Small intestine (tissue), 7 donors: Measurements from ENCODE around the gene CAD. TPM values are rescaled to one million over a fixed set of nuclear protein-coding genes. Genes with fewer than 3 reads are reported as not detected.
A peak's percentile ranks its signal among the peaks of the same experiment; 100 is the strongest.
"Not testable (repeated sequence)": the region's sequence is repeated elsewhere in the genome, so short reads cannot be mapped to it uniquely, and the experiment has no call there.

ENCODE experiments used
- DNase-seq, 2 donors: peaks; one replicate each; pipeline versions ENCODE4 v3.0.0 to v3.0.0-alpha.2; 2013
- FAIRE-seq: peaks from 2 replicates; lab custom pipeline; 2012; peaks lifted over from hg19 to GRCh38; lab: Jason Lieb, UNC
- H3K27ac ChIP-seq, 3 donors: one replicate each; pipeline ENCODE4 v1.5.1; 2013; ENCODE audit warnings: low read length in 2 of 3, mild to moderate bottlenecking in 2 of 3, control low read depth in 1 of 3, inconsistent platforms in 1 of 3, low read depth in 1 of 3, moderate library complexity in 1 of 3
- H3K27me3 ChIP-seq, 3 donors: one replicate each; pipeline ENCODE4 v1.6.1; 2013; ENCODE audit warnings: low read length in 3 of 3, inconsistent platforms in 1 of 3; ENCODE audit not compliant: control insufficient read depth in 3 of 3, insufficient read depth in 3 of 3
- H3K36me3 ChIP-seq, 3 donors: one replicate each; pipeline ENCODE4 v1.6.1; 2013; ENCODE audit warnings: low read length in 3 of 3, inconsistent platforms in 1 of 3, low read depth in 1 of 3, mild to moderate bottlenecking in 1 of 3, moderate library complexity in 1 of 3; ENCODE audit not compliant: control insufficient read depth in 3 of 3, insufficient read depth in 2 of 3
- H3K4me1 ChIP-seq, 3 donors: one replicate each; pipeline ENCODE4 v1.6.1; 2013; ENCODE audit warnings: low read length in 2 of 3, inconsistent platforms in 1 of 3, low read depth in 1 of 3, mild to moderate bottlenecking in 1 of 3, moderate library complexity in 1 of 3; ENCODE audit not compliant: control insufficient read depth in 3 of 3, insufficient read depth in 2 of 3
- H3K4me3 ChIP-seq, 3 donors: one replicate each; pipeline ENCODE4 v1.5.1; 2013; ENCODE audit warnings: low read length in 3 of 3, control low read depth in 1 of 3, inconsistent platforms in 1 of 3, low read depth in 1 of 3, mild to moderate bottlenecking in 1 of 3, moderate library complexity in 1 of 3
- H3K9me3 ChIP-seq, 2 donors: one replicate each; pipeline ENCODE4 v1.6.1; 2013; ENCODE audit warnings: low read depth in 1 of 2, low read length in 1 of 2; ENCODE audit not compliant: control insufficient read depth in 2 of 2, insufficient read depth in 1 of 2
- WGBS, 3 donors: extraction: QIAGEN DNeasy Blood & Tissue Kit; methylation state at CpG; one replicate each; pipeline ENCODE4 v1.1.7; 2013; 5-methylcytosine and 5-hydroxymethylcytosine counted together
- polyA plus RNA-seq, 4 donors: library from polyadenylated mRNA; stranded (reverse) in 3 of 4; unstranded in 1 of 4; fragments of 200-250 nt in 3 of 4; fragments of 120-200 nt in 1 of 4; gene quantifications; one replicate each; pipeline versions ENCODE4 v1.2.1 to v1.2.3, GENCODE V29; 2013
- donor health status: healthy with polysubstance abuse.
- donor health status: control.
- donor health status: control.
- donor health status: Bipolar disorder and iron deficiency.
- donor health status: healthy.

Gene CAD
- polyA plus RNA-seq, 4 donors, result 8.6 to 31.6 (median 15.2) TPM

- WGBS, 3 donors, result 1 to 8% (median 3%) methylated on average over 5 to 40 of the region's 40 CpGs
- H3K36me3 ChIP-seq, result no peaks in the 10 kb centered on the region
- H3K27ac ChIP-seq, result no peak overlapping the region
- peaks cover 19 to 92% (median 32%) of the 10 kb centered on the region in 3 donors for H3K27me3 ChIP-seq
- no peak for FAIRE-seq
- peak overlapping the region in 1 of 3 donors; percentile 54 for H3K4me3 ChIP-seq
- H3K9me3 ChIP-seq, result no peaks in the 10 kb centered on the region
- peaks cover 2 to 12% (median 5%) of the 10 kb centered on the region in 3 donors for H3K4me1 ChIP-seq
- DNase-seq, result no peak
Measured at GRCh38 chr2:27261926-27262298, 44.7 kb downstream of the CAD start.

- FAIRE-seq (no peak), DNase-seq (peak; percentile 60 to 70)
- no peaks in the 10 kb centered on the region for H3K36me3 ChIP-seq
- no peak within 1 kb of the TSS for H3K27ac ChIP-seq
- WGBS, 3 donors, result 1% methylated on average over 68 to 96 of the region's 96 CpGs
- H3K9me3 ChIP-seq, result no peaks in the 10 kb centered on the region
- H3K27me3 ChIP-seq, result peaks cover 19 to 91% (median 32%) of the 10 kb centered on the region in 3 donors
- peaks cover 2 to 12% (median 5%) of the 10 kb centered on the region in 3 donors for H3K4me1 ChIP-seq
- peak within 1 kb of the TSS; percentile 11 to 54 (median 24) for H3K4me3 ChIP-seq
Measured at GRCh38 chr2:27262379-27263286, 45.5 kb downstream of the CAD start, which contains the start of gene SLC30A3. Gene SLC30A3, minus strand, starts transcription at chr2:27263047. Its CDS starts 141 bp downstream, at chr2:27262906.

GRCh38 chr2:27263287-27264252 lies 46.4 kb downstream of the CAD start:
- Histone ChIP-seq H3K36me3 (no peaks in the 10 kb centered on the region), H3K27ac (no peak overlapping the region), H3K9me3 (no peaks in the 10 kb centered on the region), H3K27me3 (peaks cover 18 to 86% (median 32%) of the 10 kb centered on the region in 3 donors), H3K4me1 (peaks cover 2 to 12% (median 5%) of the 10 kb centered on the region in 3 donors), H3K4me3 (peak overlapping the region in 2 of 3 donors; percentile 11 to 54)
- DNase-seq (peak in 1 of 2 donors; percentile 15), FAIRE-seq (no peak)
- WGBS, 3 donors, result 2 to 5% (median 2%) methylated on average over 46 of the region's 46 CpGs

- H3K4me1 ChIP-seq, result peaks cover 2 to 12% (median 5%) of the 10 kb centered on the region in 3 donors
- DNase-seq (peak in 1 of 2 donors; percentile 22), FAIRE-seq (no peak)
- peaks cover 14 to 84% (median 32%) of the 10 kb centered on the region in 3 donors for H3K27me3 ChIP-seq
- peak overlapping the region in 2 of 3 donors; percentile 9 to 32 for H3K4me3 ChIP-seq
- H3K36me3 ChIP-seq, result no peaks in the 10 kb centered on the region
- H3K27ac ChIP-seq, result no peak overlapping the region
- 1% methylated on average over 33 to 38 of the region's 38 CpGs for WGBS, 3 donors
- no peaks in the 10 kb centered on the region for H3K9me3 ChIP-seq
Measured at GRCh38 chr2:27264253-27264752, 47.1 kb downstream of the CAD start.

GRCh38 chr2:27264753-27265535 lies 47.8 kb downstream of the CAD start:
- WGBS, 3 donors, result 4 to 5% (median 4%) methylated on average over 53 to 56 of the region's 56 CpGs
- peak overlapping the region in 2 of 3 donors; percentile 9 to 32 for H3K4me3 ChIP-seq
- H3K27me3 ChIP-seq, result peaks cover 14 to 78% (median 30%) of the 10 kb centered on the region in 3 donors
- peaks cover 2 to 12% (median 5%) of the 10 kb centered on the region in 3 donors for H3K4me1 ChIP-seq
- H3K36me3 ChIP-seq, result no peaks in the 10 kb centered on the region
- FAIRE-seq (no peak), DNase-seq (peak; percentile 43 to 78)
- no peak overlapping the region for H3K27ac ChIP-seq
- no peaks in the 10 kb centered on the region for H3K9me3 ChIP-seq

GRCh38 chr2:27265536-27265870 lies 48.3 kb downstream of the CAD start:
- H3K27me3 ChIP-seq, result peaks cover 14 to 77% (median 25%) of the 10 kb centered on the region in 3 donors
- H3K9me3 ChIP-seq, result no peaks in the 10 kb centered on the region
- H3K36me3 ChIP-seq, result no peaks in the 10 kb centered on the region
- H3K27ac ChIP-seq, result no peak overlapping the region
- DNase-seq (no peak), FAIRE-seq (no peak)
- H3K4me3 ChIP-seq, result no peak overlapping the region
- H3K4me1 ChIP-seq, result peaks cover 2 to 12% (median 5%) of the 10 kb centered on the region in 3 donors

GRCh38 chr2:27268296-27268695 lies 51.1 kb downstream of the CAD start:
- H3K9me3 ChIP-seq, H3K4me3 ChIP-seq, H3K27ac ChIP-seq, DNase-seq, H3K36me3 ChIP-seq, FAIRE-seq, H3K4me1 ChIP-seq: not testable (repeated sequence)
- peaks cover 5 to 76% (median 14%) of the 10 kb centered on the region in 3 donors for H3K27me3 ChIP-seq
- WGBS, 3 donors, result 88 to 91% (median 90%) methylated on average over 12 to 13 of the region's 13 CpGs
